Colon (tissue), 2 donors: ENCODE measurements around the gene FAM185A.
"Not testable (repeated sequence)": the region's sequence is repeated elsewhere in the genome, so short reads cannot be mapped to it uniquely, and the experiment has no call there.

Experiments used
- FAIRE-seq: peaks from 2 replicates; lab custom pipeline; 2012; peaks lifted over from hg19 to GRCh38; lab: Jason Lieb, UNC
- donor health status: control.
- donor health status: control.

Gene FAM185A

DNA sequence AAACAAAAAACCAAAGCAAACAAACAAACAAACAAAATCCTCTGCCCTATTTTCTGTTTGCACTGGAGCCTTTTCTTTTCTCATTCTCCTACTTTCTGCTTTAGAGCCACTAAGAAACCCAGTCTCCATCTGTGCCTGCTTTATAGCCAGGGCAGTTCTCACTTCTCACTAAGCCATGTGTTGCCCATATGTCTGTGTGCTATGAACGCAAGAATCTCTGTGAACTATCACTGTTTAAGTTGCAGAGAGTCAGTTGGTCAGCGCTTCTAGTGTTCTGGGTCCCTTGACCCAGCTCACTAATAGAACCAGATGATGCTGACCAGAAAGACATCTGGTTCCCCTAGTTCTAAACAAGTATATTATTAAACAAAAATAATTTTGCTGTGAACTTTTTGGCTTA is 81.4 kb downstream of the FAM185A start:
- FAIRE-seq = no peak

- no peak for FAIRE-seq
Observed at GRCh38 chr7:102832674-102833073, 83.9 kb downstream of the FAM185A start.

DNA sequence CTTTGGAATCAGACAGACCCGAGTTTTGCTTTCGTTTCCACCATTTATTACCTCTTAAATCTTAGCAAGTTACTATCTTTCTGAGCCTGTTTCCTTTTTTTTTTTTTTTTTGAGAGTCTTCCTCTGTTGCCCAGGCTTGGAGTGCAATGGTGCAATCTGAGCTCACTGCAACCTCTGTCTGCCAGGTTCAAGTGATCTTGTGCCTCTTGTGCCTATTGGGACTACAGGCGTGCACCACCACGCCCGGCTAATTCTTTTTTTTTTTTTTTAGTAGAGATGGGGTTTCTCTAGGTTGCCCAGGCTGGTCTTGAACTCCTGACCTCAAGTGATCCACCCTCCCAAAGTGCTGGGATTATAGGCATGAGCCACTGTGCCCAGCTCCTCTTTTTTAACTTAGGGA is 84.5 kb downstream of the FAM185A start:
- FAIRE-seq = no peak

DNA sequence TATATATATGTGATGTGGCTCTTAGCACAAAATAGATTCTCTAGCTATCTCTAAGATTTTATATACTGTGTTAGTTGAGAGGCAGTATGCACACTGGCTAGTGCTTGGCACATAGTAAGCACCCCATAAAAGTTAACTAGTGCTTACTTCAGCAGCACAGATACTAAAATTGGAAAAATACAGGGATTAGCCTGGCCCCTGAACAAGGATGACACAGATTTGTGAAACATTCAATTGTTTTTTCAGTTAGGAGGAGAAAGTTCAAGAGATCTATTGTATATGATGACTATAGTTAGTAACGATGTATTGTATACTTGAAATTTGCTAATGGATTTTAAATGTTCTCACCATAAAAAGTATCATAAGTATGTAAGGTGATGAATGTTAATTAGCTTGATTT is 85.7 kb downstream of the FAM185A start:
- FAIRE-seq = no peak

GRCh38 chr7:102834999-102835398 is 86.2 kb downstream of the FAM185A start:
- no peak for FAIRE-seq

DNA sequence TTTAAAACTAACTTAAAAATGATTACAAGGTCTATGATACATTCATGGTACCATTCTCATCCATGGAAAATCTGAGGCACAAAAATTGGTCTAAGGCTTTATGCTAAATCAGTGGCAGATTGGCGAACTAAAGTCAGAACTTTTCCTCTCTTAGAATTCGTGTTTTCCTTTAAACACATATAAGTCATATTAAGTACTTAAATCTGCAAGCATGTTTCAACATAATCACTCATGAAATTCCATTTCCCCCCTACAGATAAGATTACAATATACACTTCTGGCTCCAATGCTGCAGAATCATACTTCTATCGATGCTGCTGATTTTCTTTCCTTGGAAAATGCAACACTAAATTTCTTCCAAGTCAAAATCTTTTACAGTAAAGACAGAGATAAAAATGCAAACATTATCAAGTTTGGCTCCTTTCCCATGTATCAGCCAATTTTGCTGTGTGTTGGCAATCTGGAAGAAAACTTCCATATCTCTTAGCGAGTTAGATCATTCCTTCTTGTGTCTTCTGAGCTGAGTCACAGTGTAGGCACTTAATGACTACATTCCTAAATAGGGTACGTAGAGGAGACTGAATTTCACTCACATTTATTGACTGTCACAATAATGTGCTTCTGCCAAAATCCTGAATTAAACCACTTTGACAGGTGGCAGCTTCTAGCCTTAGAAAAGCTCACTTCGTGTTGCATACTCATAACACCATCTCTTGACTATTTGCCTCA is 87.6 kb downstream of the FAM185A start:
- no peak for FAIRE-seq

DNA sequence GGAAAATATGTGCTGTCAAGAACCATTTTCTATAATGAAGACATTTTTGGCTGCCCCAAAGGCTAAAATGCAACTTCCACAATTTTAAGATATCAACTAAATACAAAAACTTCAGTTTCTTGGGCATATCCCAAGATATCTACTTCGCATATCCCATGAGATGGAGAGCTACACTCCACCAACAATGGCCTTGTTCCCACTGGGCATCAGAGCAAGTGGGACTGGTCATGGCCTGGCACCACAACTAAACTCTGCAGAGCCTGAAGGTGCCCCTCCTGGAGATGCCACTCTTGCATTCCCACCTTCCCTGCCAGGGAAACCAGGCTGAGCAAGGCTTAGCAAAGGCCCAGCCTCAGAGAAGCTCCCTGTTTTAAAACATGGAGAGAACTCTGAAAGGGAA is 88.2 kb downstream of the FAM185A start:
- no peak for FAIRE-seq

GRCh38 chr7:102837802-102838201 is 89.0 kb downstream of the FAM185A start:
- FAIRE-seq = no peak

DNA sequence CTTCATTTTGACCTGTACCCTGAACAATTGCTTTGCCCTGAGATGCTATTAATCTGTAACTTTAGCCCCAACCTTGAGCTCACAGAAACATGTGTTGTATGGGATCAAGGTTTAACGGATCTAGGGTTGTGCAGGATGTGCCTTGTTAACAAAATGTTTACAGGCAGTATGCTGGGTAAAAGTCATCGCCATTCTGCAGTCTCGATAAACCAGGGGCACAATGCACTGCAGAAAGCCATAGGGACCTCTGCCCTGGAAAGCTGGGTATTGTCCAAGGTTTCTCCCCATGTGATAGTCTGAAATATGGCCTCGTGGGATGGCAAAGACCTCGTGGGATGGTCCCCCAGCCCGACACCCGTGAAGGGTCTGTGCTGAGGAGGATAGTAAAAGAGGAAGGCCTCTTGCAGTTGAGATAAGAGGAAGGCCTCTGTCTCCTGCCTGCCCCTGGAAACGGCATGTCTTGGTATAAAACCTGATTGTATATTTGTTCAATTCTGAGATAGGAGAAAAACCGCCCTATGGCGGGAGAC is 89.8 kb downstream of the FAM185A start:
- FAIRE-seq = not testable (repeated sequence)

- no peak for FAIRE-seq
Observed at GRCh38 chr7:102840404-102840803, 91.6 kb downstream of the FAM185A start.

DNA sequence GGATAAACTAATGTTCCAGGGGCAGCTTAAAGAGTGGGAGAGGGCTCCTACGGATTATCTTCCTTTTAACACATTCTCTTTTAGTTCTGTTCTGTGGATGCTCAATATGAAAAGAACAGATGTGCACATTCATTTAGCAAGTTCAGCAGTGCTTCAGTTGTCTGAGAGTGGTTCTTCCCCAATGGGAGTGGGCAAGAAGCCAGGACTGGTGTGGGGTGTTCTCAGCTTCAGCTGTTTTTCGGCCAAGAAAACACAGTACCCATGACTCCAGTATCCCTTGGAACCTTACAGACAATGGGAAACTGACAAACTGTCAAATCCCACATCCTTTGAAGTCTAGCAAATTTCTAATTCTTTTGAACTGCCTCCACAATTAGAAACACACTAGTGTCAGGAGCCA is 92.5 kb downstream of the FAM185A start:
- no peak for FAIRE-seq

- no peak for FAIRE-seq
Observed at GRCh38 chr7:102842284-102842683, 93.5 kb downstream of the FAM185A start.

DNA sequence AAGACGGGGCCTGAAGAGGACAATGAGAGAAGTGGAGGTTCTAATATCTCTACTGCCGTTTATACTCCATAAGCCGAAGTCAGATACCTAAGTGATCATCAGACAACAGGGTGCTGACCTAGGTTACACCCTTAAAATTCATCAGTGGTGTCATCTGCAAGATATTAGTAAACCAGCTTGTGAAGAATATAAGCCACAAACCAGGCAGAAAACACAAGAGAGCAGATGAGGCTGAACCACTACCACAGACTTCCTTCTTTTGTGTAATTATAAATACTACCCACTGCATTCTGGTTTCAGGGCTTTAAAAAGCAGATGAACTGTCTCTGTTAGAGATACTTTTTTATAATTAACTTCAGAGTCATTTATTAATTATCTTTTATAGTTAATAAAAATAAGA is 95.1 kb downstream of the FAM185A start:
- FAIRE-seq = no peak

DNA sequence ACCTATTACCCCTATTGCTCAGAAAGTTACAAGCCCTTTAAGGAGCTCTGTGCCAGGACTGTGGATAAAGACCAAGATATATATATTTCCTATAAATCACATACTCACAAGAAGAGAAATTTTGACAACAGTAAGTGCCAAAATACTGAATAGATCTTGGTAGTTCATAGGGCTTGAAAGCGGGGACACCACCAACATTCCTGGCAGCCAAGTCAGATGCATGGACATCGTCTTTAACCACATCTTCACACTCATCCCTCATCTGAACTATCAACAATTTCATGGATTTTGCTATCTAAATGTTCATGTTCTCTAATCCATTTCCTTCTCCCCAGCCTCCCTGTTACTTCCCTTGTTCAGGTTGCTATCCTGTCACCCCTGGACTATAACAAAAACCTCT is 96.5 kb downstream of the FAM185A start:
- FAIRE-seq = no peak

GRCh38 chr7:102849079-102849478 is 100.3 kb downstream of the FAM185A start:
- FAIRE-seq = no peak

- no peak for FAIRE-seq
Observed at GRCh38 chr7:102849538-102849937, 100.7 kb downstream of the FAM185A start.

DNA sequence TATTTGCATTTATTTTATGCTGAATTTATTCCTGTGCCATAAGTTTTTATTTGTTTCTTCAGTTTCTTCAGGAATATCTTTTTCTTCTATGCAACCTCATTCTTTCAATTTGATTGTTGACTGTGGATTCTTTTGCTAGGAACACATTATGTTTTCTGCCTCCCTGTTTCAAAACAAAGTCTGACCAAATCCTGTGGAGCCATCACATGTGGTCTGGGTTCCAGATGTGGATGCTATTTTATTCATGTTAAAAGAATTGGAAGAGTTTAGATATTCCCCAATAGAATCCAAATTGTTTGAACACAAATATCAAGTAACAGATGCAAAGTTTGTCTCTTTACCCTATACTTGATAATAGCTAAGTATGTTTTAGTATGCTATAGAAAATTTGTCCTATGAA is 107.2 kb downstream of the FAM185A start:
- no peak for FAIRE-seq
